Measurements from ENCODE around the gene CARS2. TPM values are rescaled to one million over a fixed set of nuclear protein-coding genes. Genes with fewer than 3 reads are reported as not detected.

The CARS2 gene
- total and polyA plus RNA-seq, 2 of the 8 experiments (the other 6 are each of a cell fraction or from before 2014, with no cell fraction given) = 47.7 to 55.9 TPM

DNA sequence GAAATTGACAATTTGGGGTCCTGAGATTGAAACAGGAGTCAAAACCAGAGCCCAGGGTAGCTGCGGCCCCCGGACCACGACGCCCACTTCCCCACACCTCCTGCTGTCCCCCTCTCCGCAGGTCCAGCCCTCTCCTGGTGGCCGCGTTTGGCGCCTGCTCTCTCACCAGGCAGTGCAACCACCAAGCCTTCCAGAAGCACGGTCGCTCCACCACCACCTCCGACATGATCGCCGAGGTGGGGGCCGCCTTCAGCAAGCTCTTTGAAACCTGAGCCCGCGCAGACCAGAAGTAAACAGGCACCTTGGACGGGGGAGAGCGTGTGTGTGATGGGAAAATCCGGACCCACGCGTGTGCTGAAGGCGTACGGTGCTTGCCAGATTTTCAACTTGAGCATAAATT is 67.7 kb downstream of the CARS2 start:
- ChIA-PET CTCF (ENCODE audit: partially characterized antibody) (interaction anchor here (0.5 to 4.1 kb wide), 15 partner anchors 10 to 648 kb away, joined by 3 to 18 read pairs (median 4); no protein-coding TSS in a partner anchor), POLR2A (ENCODE audit: partially characterized antibody) (interaction anchor here (0.9 to 1.0 kb wide), 3 partner anchors 10 to 19 kb away, joined by 3 to 4 read pairs (median 3); no protein-coding TSS in a partner anchor)
- DNase-seq (ENCODE audit: low read depth in 1 of 2, low spot score in 2 of 2) (no peak), FAIRE-seq (no peak)
- no peak for TF ChIP-seq CEBPB (IDR thresholded peaks at IDR 0.05; ENCODE audit: low read depth, low read length)
- no peak for TF ChIP-seq JUND (IDR thresholded peaks at IDR 0.05; ENCODE audit: low read length)
- TF ChIP-seq POU5F1 (IDR thresholded peaks at IDR 0.05; ENCODE audit: low read depth, low read length) = no peak
- TF ChIP-seq RNF2 (IDR thresholded peaks at IDR 0.05; ENCODE audit: borderline replicate concordance, low read depth, low read length, missing control alignments, poor library complexity, severe bottlenecking) = no peak
- TF ChIP-seq NRF1 (IDR thresholded peaks at IDR 0.05; ENCODE audit: low read depth, low read length) = no peak
- TF ChIP-seq MAFK (IDR thresholded peaks at IDR 0.05; ENCODE audit: low read depth, low read length) = no peak
- TF ChIP-seq EGR1 (IDR thresholded peaks at IDR 0.05; ENCODE audit: borderline replicate concordance, low read depth, low read length) = no peak
- TF ChIP-seq TBP (IDR thresholded peaks at IDR 0.05; ENCODE audit: low read depth, low read length) = no peak
- TF ChIP-seq EP300 (IDR thresholded peaks at IDR 0.05; ENCODE audit: borderline replicate concordance in 1 of 2, low read depth in 2 of 2, low read length in 2 of 2) = no peak
- TF ChIP-seq, protein P1, sequence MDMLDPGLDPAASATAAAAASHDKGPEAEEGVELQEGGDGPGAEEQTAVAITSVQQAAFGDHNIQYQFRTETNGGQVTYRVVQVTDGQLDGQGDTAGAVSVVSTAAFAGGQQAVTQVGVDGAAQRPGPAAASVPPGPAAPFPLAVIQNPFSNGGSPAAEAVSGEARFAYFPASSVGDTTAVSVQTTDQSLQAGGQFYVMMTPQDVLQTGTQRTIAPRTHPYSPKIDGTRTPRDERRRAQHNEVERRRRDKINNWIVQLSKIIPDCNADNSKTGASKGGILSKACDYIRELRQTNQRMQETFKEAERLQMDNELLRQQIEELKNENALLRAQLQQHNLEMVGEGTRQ (IDR thresholded peaks at IDR 0.05; ENCODE audit: low read length) = no peak
- peaks cover 8 to 44% (median 34%) of the 10 kb centered on the region in 4 experiments; a peak in 7 of 8 replicates for H3K36me3 ChIP-seq (ENCODE audit: control insufficient read depth in 2 of 4, insufficient read depth in 4 of 4, low read length in 3 of 4)
- no peaks in the 10 kb centered on the region for H3K27me3 ChIP-seq (replicated peaks in 1 of 4; ENCODE audit: control insufficient read depth in 3 of 4, extremely low read depth in 1 of 4, insufficient read depth in 3 of 4, low read length in 3 of 4)
- H3K79me2 ChIP-seq (ENCODE audit: control insufficient read depth in 1 of 2, insufficient read depth in 2 of 2, low read length in 2 of 2) = peaks cover 0 to 3% of the 10 kb centered on the region in 2 experiments; a peak in 1 of 4 replicates
- no peak overlapping the region for H2BK15ac ChIP-seq (ENCODE audit: low read length)
- H2BK5ac ChIP-seq (ENCODE audit: low read depth, low read length) = no peak overlapping the region
- no peak overlapping the region for H2BK120ac ChIP-seq (replicated peaks; ENCODE audit: low read depth, low read length)
- no peak overlapping the region for H3K4me2 ChIP-seq (ENCODE audit: insufficient read depth in 1 of 2, low read depth in 2 of 2, low read length in 2 of 2)
- H3K23ac ChIP-seq (ENCODE audit: insufficient read length) = no peak overlapping the region
- 91% methylated on average over 23 of the region's 23 CpGs; no CpG with 5 or more reads in 1 of the 2 experiments for WGBS, 2 experiments (ENCODE audit: extremely low coverage in 1 of 2, insufficient coverage in 1 of 2, insufficient read length in 1 of 2, insufficient replicate concordance in 2 of 2, low coverage in 1 of 2, low lambda C conversion rate in 2 of 2, missing lambda C conversion rate in 1 of 2)
- no peak overlapping the region for H3K14ac ChIP-seq (ENCODE audit: insufficient read length)
- no peak overlapping the region for H3K18ac ChIP-seq (ENCODE audit: extremely low read depth, low read length)
- H4K20me1 ChIP-seq (replicated peaks in 1 of 2; ENCODE audit: control insufficient read depth in 1 of 2, insufficient read depth in 2 of 2, low read length in 2 of 2) = peaks cover 7 to 28% of the 10 kb centered on the region in 2 experiments
- H2BK12ac ChIP-seq (ENCODE audit: low read depth, low read length) = no peak overlapping the region
- H3K79me1 ChIP-seq (ENCODE audit: low read depth, low read length) = peaks cover 5% of the 10 kb centered on the region; the same call in 1 of the 2 replicates
- no peak overlapping the region for H2BK20ac ChIP-seq (ENCODE audit: low read length)
- H3K23me2 ChIP-seq (ENCODE audit: low read depth, low read length) = no peaks in the 10 kb centered on the region
- no peak overlapping the region for H4K91ac ChIP-seq (replicated peaks; ENCODE audit: insufficient read length, low read length)
- H3K56ac ChIP-seq (replicated peaks; ENCODE audit: insufficient read length, low read depth, low read length) = no peak overlapping the region
- no peak overlapping the region for H4K8ac ChIP-seq (ENCODE audit: extremely low read depth, insufficient read depth, low read length)
- no peaks in the 10 kb centered on the region for H3K9me3 ChIP-seq (ENCODE audit: insufficient read depth in 2 of 2, low read depth in 1 of 2, low read length in 1 of 2)
- H2AK5ac ChIP-seq (ENCODE audit: low read depth, low read length) = no peak overlapping the region
- no peak overlapping the region for H3K4ac ChIP-seq (replicated peaks; ENCODE audit: insufficient read length, low read depth, low read length)
- no peak overlapping the region for H3K27ac ChIP-seq (ENCODE audit: low read depth, low read length)
- H4K5ac ChIP-seq (ENCODE audit: insufficient read length, low read depth, low read length) = no peak overlapping the region
- no peak overlapping the region for H3K9ac ChIP-seq (replicated peaks in 1 of 4; ENCODE audit: extremely low read depth in 1 of 4, low read depth in 3 of 4, low read length in 3 of 4)
- H3K4me1 ChIP-seq (replicated peaks in 1 of 4; ENCODE audit: control insufficient read depth in 3 of 4, insufficient read depth in 4 of 4, low read length in 3 of 4) = no peaks in the 10 kb centered on the region
- H3K4me3 ChIP-seq (ENCODE audit: extremely low read depth in 1 of 4, insufficient read depth in 2 of 4, low read depth in 3 of 4, low read length in 4 of 4) = no peak overlapping the region
- H2AFZ ChIP-seq (ENCODE audit: low read length) = no peak overlapping the region

Data from H1 (cell line).